Heart left ventricle (tissue), 13 donors: ENCODE results near the gene TNFRSF6B.

ENCODE experiments used
- CTCF ChIP-seq, 12 donors: fragments of 200-600 bp; sonication (generic) in 4 of 12; IDR thresholded peaks; one replicate each; pipeline versions ENCODE4 v1.5.0 to v1.8.0; 2018 to 2022; ENCODE audit warnings: antibody characterized with exemption in 12 of 12, mild to moderate bottlenecking in 5 of 12
- POLR2A ChIP-seq, 2 donors: fragments of 450-650 bp; IDR thresholded peaks; one replicate each; pipeline ENCODE4 v1.6.1; 2017; ENCODE audit warnings: antibody characterized with exemption in 2 of 2, mild to moderate bottlenecking in 2 of 2, moderate library complexity in 2 of 2
- donor health status: ischemic (EF 13 %, LVEDD 7.1; RV severe dilation, severe dysfunction).
- donor health status: DM: no; HTN: yes; CAD: no.
- donor health status: DM: no; HTN: no; CAD: no.
- donor health status: ischemic (EF 25% LVEDD 6.9; RV normal size, moderate dysfunction).
- donor health status: ischemic (EF 25% LVEDD 5.7; RV mildly dilated, moderate dysfunction).
- donor health status: ischemic (EF 35%, LVEDD 5.7; RV mildly dilated, moderate dysfunction).
- donor health status: nonischemic (EF 11% LVEDD 7.7; RV severe dilation, severe dysfunction).
- donor health status: DM: yes; HTN: yes; CAD: no.
- donor health status: PGD.
- donor health status: ischemic (EF 29% LVEDD 5.4; RV normal size, mild dysfunction).
- donor health status: nonischemic (EF 23%, LVEDD 6.1; RV moderate dilation, normal function).

- TF ChIP-seq CTCF (IDR thresholded peaks at IDR 0.05) (no peak), POLR2A (IDR thresholded peaks at IDR 0.05) (no peak)
Measured at GRCh38 chr20:63664143-63664851, 32.2 kb upstream of the TNFRSF6B start.
